Left hindlimb (tissue), 1 donor: ENCODE data around the gene GNA15.

Experiments
- DNase-seq: peaks from one replicate; pipeline ENCODE4 v3.0.0-alpha.2; 2018

Gene GNA15

DNA sequence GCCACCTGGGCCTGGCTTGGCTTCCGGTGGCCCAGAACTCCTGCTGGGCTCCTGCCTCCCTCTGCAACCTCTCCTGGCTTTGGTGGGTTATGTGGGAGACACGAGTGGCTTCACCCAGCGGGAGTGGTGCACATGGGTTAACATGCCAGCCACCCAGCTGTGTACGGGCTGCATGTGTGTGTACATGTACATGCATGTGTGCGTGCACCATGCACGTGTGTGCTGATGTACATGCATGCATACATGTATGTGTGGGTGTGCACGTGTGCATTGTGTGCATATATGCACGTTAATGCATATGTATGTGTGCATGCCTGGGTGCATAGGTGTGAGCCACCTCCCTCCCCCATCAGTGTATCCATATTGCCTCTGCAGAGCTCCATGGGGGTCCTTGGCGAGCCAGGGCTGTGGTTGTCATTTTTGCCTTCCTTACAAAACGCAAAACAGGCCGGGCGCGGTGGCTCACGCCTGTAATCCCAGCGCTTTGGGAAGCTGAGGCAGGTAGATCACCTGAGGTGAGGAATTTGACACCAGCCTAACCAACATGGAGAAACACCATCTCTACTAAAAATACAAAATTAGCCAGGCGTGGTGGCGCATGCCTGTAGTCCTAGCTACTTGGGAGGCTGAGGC lies 29.2 kb upstream of the GNA15 start:
- DNase-seq = no peak

DNA sequence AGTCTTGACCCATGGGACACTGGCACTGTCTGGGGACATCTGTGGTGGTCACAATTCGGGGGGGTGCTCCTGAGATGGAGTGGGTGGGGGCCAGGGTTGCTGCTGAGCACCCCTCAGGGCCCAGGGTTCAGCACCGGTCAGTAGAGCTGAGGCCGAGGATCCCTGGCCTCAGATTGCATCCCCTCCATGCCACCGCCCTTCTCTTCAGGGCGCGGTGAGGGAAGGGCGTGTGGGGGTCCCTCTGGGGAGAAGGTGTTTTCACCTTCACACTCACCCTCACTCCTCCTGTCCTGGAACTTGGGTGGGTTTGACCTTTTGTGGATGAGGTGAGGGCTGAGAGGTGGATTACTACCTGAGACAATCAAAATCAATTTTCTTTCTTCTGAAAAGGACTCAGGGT lies 28.2 kb upstream of the GNA15 start:
- DNase-seq = no peak

GRCh38 chr19:3108775-3109174 lies 27.1 kb upstream of the GNA15 start:
- peak; percentile 26 for DNase-seq

DNA sequence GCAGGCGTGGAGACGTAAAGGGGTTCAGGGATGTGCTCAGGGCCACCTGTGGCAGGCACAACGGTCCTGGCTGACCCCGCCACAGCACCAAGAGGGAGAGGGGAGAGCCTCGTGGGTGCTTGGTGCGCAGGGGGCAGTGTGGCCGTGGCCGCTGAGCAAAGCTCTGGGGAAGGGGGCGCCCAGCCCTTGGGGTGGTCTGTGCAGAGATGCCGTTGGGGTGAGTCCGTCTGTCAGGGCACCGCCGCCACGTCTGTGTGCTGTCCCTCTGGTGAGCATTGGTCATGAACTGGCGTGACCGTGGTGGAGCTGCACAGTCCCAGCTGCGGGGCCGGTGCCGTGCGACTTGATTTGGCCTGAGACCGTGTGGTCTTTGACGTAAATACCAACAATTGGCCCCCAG lies 26.3 kb upstream of the GNA15 start:
- DNase-seq = peak; percentile 15

DNA sequence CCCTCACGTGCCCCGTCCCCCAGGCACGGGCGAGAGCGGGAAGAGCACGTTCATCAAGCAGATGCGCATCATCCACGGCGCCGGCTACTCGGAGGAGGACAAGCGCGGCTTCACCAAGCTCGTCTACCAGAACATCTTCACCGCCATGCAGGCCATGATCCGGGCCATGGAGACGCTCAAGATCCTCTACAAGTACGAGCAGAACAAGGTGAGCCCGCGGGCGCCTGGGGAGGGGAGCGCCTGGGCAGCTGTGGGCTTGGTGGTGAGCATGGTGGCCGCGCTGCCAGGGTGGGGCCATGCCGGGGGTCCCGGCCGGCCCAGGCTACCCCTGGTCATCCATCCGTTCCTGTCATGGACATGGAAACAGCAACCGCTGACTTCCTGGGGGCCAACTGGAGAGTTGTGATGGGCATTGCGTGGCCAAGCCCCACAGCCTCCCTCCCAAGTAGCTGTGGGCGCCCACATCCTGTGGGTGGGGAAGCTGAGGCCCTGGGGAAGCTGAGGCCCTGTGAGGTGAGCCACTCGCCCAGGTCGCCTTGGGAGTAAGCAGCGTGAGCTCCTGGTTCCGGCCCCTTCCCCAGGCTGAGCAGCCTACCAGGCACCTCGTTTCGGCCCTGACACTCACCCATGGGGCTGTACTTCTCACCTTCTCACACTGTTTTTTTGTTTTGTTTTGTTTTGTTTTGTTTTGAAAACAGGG lies 25.6 kb upstream of the GNA15 start:
- no peak for DNase-seq

DNA sequence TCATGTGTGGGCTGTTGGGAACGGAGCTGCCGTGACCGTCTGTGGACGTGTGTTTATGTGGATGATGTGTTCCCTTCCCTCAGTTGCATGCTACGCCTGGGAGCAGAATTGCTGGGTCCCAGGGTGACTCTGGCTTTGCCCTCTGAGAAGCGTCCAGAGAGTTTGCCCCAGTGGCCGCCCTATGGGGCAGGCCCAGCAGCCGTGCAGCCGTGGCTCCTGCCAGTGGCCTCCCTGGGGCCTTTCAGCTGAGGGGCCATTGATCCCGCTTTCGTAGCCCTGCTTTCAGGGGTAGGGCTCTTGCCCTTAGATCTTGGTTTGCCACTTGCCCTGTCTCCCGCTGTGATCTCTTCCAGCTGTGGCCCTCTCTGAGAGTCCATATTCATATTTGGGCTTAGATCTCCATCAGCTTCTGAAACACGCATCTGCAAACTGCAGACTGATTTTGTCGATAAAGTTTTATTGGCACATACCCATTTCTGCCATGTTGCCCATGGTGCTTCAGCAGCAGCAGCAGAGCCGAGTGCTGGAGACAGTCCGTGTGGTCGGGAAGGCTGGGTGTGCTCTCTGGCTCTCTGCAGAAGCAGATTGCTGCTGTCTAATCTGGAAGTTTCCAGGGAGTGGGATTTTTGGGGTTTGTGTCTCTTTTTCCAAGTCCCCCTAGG lies 24.1 kb upstream of the GNA15 start:
- peak; percentile 12 for DNase-seq

DNA sequence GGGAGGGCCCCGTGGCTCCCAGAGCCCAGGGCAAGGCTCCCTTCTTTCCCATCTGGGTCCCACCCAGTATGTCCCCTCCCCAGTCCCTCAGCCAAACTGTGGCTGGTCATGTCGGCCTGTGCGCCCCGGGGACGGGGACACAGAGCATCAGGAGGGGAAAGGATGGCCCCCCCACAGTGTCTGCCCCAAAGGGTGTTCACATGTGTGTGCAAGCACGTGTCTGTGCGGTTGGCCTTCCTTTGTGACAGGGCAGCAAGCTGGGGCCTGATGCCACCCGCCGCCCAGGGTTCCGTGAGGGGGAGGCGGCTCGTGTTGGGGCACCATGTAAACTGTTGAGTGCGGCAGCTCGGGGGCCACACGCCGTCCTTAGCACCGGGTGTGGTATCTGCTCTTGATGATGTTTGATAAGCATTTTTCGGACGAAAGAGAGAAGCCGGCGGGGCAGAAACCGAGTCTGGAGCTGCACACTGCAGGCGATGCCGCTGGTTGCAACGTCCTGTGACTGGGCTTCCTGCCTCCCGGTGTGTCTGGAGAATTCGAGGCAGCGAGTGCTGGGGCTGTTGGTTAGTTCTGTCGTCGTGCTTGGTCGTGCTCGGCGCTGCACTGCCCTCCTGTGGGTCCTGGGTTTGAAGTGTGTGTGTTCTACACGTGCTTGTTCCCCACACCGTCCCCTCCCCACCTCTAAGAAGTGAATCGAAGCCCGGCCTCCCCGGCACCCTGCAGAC lies 23.3 kb upstream of the GNA15 start:
- DNase-seq = peak; percentile 17

DNA sequence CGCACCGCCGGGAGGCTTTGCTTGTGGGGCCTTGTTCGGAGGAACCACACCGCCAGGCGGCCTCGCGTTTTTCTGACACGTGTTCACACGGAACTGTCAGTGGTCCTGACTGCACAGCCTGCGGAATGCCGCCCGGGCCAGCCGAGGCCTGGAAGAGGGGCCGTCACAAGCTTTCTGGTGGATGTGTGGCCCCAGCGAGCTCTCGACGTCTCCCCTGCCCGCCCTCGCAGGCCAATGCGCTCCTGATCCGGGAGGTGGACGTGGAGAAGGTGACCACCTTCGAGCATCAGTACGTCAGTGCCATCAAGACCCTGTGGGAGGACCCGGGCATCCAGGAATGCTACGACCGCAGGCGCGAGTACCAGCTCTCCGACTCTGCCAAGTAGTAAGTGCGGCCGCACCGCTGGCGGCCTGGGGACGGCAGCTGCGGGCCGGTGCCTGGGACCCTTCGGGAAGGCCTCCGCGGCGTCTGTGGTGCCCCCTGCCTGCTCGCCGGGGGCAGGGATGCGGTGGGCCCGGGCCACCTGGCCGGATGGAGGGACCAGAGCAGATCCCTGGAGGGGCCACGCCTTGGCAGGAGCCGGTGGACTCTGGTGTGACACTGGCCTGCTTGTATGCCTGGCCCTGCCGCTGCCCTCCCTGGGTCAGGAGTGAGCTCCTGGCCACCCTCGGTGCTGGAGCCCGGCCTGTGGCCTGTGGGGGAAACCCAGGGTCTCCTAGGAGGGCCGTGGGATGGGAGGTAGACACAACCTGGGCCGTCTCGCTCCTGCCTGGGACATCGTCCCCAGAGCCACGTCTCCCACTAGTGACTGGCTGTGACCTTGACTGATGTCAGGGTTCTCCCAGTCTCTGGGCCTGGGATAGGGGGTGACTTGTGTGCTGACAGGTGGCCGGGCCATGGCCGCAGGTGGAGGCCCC lies 22.5 kb upstream of the GNA15 start:
- DNase-seq = no peak

DNA sequence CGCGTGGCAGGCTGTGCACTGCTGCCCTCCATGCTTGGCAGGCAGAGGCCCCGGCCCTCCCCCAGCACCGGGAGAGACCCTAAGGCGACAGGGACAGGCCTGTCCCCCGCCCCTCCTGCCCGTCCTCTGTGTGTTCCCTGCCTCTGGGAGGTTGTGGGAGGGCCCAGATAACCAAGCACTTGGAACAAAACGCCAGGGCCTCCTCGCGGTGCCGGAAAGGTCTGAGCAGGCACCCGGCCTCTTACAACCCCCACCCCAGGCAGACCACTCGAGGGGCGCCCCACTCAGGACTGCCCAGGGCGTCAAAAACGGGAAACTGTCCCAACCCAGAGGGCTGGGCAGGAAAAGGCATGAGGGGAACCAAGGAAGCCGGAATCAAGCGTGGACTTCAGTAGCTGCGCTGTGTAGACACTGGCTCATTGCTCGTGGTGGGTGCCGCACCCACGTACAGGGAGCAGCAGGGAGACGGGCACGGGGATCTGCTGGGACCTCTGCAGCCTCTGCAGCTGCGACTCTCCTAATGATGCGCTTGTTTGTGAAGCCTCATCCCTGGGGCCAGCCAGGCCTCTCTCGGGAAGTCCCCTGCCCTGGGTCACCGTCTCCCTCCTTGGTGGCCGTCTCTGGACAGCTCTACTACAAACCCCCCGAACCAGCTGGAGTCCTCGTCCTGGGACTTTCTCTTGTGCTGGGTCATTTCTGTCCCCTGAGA lies 21.7 kb upstream of the GNA15 start:
- DNase-seq = peak; percentile 15

GRCh38 chr19:3114811-3115210 lies 21.0 kb upstream of the GNA15 start:
- peak; percentile 22 for DNase-seq

DNA sequence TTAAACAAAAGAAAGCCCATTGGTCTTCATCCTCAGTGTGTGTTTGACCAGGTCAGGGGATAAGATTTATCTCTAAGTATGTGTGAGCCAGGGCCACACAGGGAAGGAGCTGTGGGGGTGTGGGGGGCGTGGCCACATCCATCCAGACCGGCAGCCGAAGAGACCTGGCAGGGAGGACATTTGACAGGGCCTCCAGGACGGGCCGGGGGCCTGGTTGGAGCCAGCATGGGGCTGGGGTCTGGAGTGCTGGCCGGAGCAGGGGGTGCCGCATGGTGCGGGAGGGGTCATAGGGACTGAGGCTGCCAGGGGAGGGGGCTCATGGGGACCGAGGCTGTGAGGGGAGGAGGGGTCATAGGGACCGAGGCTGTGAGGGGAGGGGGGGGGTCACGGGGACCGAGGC lies 20.4 kb upstream of the GNA15 start:
- DNase-seq = peak; percentile 24

- DNase-seq = peak; percentile 15
Observed at GRCh38 chr19:3115916-3116602, 19.8 kb upstream of the GNA15 start.

DNA sequence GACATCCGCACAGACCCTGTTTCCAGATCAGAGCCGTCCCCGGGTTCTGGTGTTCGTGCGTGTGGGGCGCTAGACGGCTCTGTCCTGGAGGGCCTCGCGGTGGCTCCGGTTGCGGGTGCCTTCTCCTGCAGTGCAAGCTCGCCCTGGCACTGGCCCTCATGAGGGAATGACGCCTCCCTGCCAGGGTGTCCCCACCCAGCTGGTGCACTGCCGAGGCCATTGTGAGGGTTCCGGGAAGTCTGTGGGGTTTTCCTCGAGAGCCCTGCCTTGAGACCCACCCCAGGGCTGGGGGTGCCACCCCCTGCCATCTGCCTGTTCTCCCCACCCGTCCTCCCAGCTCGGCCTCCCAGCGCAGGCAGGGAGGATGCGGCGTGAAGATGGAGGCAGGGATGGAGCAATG lies 19.2 kb upstream of the GNA15 start:
- DNase-seq = peak; percentile 21

DNA sequence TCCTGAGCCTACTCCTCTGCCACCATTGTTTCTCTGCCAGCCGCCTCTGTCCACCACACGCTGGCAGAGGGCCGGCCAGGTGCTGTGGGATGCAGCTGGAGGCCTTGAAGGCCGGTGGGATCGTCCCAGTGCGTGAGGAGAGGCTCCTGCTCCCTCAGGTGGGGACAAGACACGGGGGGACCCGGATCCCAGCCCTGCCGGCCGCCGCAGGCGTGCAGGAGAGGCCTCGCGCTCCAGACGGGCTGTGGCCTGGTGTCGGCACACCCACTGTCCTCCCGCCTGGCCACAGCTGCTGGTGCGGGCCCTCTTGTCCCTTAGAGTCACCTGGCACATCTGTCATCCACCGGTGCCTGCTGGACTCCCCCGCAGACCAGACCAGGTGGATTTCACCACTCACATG lies 18.1 kb upstream of the GNA15 start:
- DNase-seq = peak; percentile 12

DNA sequence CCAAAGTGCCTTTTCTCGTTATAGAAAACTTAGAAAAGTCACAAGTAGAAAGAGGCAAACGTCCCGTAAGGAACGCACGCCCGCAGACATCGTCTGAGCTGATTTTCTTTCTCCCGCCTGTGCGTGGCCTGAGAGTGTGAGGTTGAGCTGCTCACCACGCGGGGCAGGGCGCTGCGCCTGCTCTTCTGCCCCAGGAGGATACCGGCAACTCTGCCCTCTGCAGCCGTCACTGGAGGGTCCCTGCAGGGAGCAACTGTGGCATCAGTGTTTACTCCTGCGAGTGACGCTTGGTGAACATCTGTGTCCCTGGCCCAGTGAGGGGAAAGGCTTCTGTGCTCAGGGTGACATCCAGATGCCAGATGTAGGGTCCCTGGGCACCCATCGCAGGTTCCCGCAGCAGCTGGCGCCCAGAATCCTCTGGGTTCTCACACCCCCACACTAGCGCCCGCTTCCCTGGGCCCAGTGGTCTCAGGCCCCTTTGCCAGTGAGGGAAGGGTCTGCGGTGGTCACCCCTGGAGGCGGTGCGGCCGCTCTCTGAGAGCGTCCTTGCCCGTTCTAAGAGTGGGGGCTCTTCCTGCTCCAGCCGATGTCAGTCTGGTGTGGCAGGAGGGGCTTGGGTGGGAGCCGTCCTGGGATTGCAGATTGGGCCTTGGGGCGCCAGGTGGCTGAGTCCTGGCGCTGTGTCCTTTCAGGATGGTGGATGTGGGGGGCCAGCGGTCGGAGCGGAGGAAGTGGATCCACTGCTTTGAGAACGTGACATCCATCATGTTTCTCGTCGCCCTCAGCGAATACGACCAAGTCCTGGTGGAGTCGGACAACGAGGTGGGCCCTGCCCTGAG lies 17.4 kb upstream of the GNA15 start:
- peak; percentile 10 for DNase-seq

- no peak for DNase-seq
Observed at GRCh38 chr19:3119071-3119595, 16.7 kb upstream of the GNA15 start.

GRCh38 chr19:3119693-3120380 lies 16.0 kb upstream of the GNA15 start:
- DNase-seq = no peak

GRCh38 chr19:3120611-3121276 lies 15.1 kb upstream of the GNA15 start:
- DNase-seq = no peak

- no peak for DNase-seq
Observed at GRCh38 chr19:3121396-3121795, 14.4 kb upstream of the GNA15 start.
